ENCODE results near the gene HSPA8. TPM values are rescaled to one million over a fixed set of nuclear protein-coding genes. Genes with fewer than 3 reads are reported as not detected.

The HSPA8 gene
- total RNA-seq = 898 and 963 TPM in 2 replicates

GRCh38 chr11:123061403-123062157 is at the start of gene HSPA8:
HSPA8 (minus strand) TSS chr11:123062136; CDS start chr11:123061324, 812 bp downstream.

Other genes with a start within 250 kb of the HSPA8 start
- not detected in 2 replicates for gene CRTAM, start 223.6 kb downstream of the HSPA8 start, total RNA-seq
- gene JHY, start 179.4 kb downstream of the HSPA8 start, total RNA-seq = 1.6 and 3.0 TPM in 2 replicates
- gene BSX, start 80.3 kb downstream of the HSPA8 start, total RNA-seq = not detected in 2 replicates
- 119 and 122 TPM in 2 replicates for gene CLMP, start 133.1 kb upstream of the HSPA8 start, total RNA-seq

Data from cardiac ventricle fibroblast (primary cell).